ENCODE results near the gene SMOC1.

- no peak for TF ChIP-seq POLR2A (IDR thresholded peaks at IDR 0.05)
- TF ChIP-seq, protein P1, sequence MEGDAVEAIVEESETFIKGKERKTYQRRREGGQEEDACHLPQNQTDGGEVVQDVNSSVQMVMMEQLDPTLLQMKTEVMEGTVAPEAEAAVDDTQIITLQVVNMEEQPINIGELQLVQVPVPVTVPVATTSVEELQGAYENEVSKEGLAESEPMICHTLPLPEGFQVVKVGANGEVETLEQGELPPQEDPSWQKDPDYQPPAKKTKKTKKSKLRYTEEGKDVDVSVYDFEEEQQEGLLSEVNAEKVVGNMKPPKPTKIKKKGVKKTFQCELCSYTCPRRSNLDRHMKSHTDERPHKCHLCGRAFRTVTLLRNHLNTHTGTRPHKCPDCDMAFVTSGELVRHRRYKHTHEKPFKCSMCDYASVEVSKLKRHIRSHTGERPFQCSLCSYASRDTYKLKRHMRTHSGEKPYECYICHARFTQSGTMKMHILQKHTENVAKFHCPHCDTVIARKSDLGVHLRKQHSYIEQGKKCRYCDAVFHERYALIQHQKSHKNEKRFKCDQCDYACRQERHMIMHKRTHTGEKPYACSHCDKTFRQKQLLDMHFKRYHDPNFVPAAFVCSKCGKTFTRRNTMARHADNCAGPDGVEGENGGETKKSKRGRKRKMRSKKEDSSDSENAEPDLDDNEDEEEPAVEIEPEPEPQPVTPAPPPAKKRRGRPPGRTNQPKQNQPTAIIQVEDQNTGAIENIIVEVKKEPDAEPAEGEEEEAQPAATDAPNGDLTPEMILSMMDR (IDR thresholded peaks at IDR 0.05), result no peak
Measured at GRCh38 chr14:69882116-69882864, 3.1 kb downstream of the SMOC1 start.

Data from stomach (tissue), 4 donors.